Fibroblast of mammary gland (primary cell): ENCODE data around the gene ABCB6.
A peak's percentile ranks its signal among the peaks of the same experiment; 100 is the strongest.

Source experiments
- DNase-seq: peaks from one replicate; pipeline ENCODE4 v3.0.0-alpha.2; 2010; ENCODE audit warnings: low read depth
- H3K4me3 ChIP-seq: 2 replicates; pipeline ENCODE4 v1.5.1; 2011; ENCODE audit warnings: low read depth, mild to moderate bottlenecking, low read length, moderate library complexity; ENCODE audit not compliant: control insufficient read depth
- TF ChIP-seq, protein P1 (sequence below): conservative IDR thresholded peaks from 2 replicates; pipeline ENCODE4 v1.5.1; 2011; ENCODE audit warnings: low read depth, low read length, inconsistent platforms; ENCODE audit not compliant: control insufficient read depth, insufficient read depth

ABCB6 gene

DNA sequence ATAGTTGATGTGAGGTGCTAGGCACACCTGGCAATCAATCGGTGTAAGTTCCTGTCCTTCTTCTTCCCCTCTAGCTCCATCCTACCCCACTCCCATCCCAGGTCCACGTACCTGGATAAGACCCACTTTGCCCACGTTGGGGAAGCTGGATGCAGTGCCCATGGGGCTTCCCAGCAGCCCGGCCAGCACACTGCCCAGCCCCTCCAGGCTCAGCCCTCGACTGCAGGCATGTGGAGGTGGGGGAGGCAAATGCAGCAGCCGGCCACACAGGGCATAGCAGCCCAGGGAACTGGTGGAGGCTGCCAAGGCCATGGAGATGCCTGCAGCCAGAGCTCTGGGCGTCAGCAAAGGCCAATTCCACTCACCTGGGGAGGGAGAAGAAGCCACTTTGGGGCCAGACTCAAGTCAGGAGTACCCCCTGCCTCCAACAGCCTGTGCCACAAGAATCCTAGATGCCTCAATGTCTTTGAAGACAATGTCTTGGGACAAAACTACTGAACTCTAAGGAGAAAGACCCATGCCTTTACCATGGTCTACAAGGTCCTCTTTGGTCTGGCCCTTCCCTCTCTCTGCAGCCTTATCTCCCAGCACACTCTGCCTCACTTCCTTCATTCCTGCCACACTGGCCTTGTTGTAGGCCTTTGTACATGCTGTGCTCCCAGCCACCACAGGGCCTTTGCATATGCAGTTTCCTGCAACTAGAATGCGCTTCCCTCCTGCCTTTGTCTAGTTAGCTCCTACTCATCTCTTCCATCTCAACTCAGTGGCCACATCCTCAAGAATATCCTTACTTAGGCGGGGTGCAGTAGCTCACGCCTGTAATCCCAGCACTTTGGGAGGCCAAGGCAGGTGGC is 53.5 kb downstream of the ABCB6 start:
- H3K4me3 ChIP-seq, result no peak overlapping the region
- no peak for DNase-seq
- TF ChIP-seq, protein P1, sequence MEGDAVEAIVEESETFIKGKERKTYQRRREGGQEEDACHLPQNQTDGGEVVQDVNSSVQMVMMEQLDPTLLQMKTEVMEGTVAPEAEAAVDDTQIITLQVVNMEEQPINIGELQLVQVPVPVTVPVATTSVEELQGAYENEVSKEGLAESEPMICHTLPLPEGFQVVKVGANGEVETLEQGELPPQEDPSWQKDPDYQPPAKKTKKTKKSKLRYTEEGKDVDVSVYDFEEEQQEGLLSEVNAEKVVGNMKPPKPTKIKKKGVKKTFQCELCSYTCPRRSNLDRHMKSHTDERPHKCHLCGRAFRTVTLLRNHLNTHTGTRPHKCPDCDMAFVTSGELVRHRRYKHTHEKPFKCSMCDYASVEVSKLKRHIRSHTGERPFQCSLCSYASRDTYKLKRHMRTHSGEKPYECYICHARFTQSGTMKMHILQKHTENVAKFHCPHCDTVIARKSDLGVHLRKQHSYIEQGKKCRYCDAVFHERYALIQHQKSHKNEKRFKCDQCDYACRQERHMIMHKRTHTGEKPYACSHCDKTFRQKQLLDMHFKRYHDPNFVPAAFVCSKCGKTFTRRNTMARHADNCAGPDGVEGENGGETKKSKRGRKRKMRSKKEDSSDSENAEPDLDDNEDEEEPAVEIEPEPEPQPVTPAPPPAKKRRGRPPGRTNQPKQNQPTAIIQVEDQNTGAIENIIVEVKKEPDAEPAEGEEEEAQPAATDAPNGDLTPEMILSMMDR, result no peak

DNA sequence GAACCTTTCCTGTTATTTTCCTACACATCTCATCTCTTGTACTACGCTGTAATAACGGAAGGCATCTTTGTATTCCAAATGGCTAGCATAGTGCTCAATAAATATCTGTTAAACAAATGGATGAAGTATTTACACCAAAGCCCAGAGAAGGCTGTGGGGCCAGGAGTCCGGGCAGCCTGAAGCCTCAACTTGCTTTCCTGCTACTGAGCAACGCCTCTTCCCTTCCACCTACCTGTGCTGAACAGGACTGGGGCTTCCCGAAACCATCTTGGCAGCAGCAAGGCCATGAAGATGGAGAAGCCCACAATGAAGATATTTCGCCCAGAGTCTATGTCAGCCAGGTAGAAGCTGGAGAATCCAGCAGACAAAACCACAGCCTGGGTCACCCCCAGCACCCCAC is 55.6 kb downstream of the ABCB6 start:
- TF ChIP-seq, protein P1, result no peak
- no peak overlapping the region for H3K4me3 ChIP-seq
- DNase-seq, result no peak

DNA sequence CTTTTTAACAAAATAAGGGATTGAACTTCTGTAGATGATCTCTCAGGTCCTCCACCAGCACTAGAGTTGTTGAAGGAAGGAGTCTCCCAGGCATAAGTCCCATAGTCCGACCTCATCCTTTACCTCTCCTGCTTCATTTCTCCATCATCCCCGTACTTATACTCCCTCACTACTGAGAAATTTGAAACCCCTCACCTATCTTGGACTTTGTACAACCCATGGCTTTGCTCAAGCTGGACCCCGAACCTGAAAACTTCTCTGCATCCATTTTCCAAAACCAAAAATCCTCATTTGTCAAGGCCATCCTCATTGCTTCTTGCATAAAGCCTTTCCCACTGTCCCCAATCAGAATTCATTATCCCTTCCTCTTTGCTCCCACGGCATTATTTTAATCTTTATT is 57.7 kb downstream of the ABCB6 start:
- TF ChIP-seq, protein P1, result no peak
- H3K4me3 ChIP-seq, result peak overlapping the region; percentile 75
- no peak for DNase-seq

DNA sequence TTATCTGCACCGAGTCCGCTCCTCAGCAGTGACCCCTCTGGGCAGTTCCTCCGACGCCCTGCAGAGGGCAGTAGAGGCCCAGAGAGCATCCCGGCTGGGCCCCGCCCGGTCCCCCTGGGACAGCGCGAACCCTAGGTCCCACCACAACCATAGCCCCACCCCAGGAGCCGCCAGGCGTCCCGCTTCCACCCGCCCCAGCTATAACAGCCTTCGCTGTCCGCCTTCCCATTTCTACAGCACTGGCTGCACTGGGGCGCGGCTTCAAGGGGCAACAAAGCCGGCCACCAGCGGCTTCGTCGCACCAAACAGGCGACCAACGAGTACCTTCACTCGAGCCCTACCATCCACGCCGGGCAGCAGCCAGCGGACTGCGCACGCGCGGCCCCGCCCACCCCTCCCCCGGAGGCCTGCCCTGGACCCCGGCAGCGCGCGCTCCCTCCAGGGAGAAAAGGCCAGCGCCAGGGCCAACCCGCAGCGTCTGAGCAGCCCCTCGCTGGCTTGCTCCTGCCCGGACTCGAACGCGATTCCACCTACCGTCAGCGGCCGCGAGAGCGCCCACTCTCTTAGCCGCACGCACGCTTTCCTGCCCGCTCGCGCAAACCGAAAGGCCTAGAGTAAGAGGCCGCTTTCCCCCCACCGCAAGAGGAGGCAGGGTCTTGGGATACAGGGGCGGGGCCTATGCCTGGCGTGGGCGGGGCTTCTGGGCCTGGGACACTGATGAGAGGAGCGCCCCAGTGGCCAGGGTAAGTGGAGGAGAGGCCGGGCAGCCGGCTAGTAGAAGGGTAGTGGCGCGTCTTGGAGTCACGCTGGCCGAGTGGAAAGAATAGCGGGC is 58.4 kb downstream of the ABCB6 start, which contains the start of gene NHEJ1:
Gene NHEJ1 (minus strand): TSS at position 630 of the 832 bp plus-strand sequence. CDS start 2,453 bp downstream, outside the sequence.
- H3K4me3 ChIP-seq, result peak within 1 kb of the TSS; percentile 75
- TF ChIP-seq, protein P1, result peak; percentile 84
- peak; percentile 92 for DNase-seq
